Stimulated activated effector memory CD8-positive, alpha-beta T cell treated with anti-CD3 and anti-CD28 coated beads, Interleukin-12 subunit alpha, Interleukin-12 subunit beta, amount 100 ng/mL, for 72 hours (primary cell): ENCODE data around the gene TENM4.

Experiments
- ATAC-seq: fragments of 150-1000 bp; cut with Tn5 transposase; 2 replicates; pipeline ENCODE4 v1.10.0; 2021
- DNase-seq, 2 donors: peaks; one replicate each; pipeline ENCODE4 v3.0.0; 2021 to 2022; ENCODE audit warnings: low spot score in 2 of 2
- H3K27ac Mint-ChIP-seq: one replicate; pipeline ENCODE4 v1.8.0; 2022; ENCODE audit warnings: mild to moderate bottlenecking, mixed read lengths
- H3K36me3 Mint-ChIP-seq: one replicate; pipeline ENCODE4 v1.8.0; 2022; ENCODE audit warnings: mild to moderate bottlenecking, mixed read lengths
- H3K4me1 Mint-ChIP-seq: one replicate; pipeline ENCODE4 v1.8.0; 2022; ENCODE audit warnings: mixed read lengths
- H3K4me3 Mint-ChIP-seq: one replicate; pipeline ENCODE4 v1.8.0; 2022; ENCODE audit warnings: mild to moderate bottlenecking, mixed read lengths
- H3K9me3 Mint-ChIP-seq: one replicate; pipeline ENCODE4 v1.8.0; 2022; ENCODE audit warnings: mixed read lengths

Gene TENM4

DNA sequence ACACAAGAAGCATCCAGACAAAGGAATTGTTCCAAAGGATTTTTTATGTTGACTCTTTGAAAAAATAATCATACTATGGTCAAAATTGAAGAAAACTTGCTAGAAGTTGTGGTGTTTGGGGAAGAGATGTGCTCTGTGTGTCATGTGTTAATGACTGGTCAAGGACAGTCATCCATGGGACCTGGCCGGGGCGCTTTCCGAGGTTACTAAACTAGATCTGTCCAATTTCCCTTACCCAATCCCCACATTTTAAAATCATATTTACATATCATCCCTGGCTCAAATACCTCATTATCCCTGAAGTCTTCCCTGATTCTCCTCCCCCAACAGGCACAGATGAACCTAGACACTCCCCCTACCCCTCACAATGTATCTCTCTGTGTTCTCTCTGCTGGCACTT is 289.4 kb downstream of the TENM4 start:
- Mint-ChIP-seq H3K4me3 (no peak overlapping the region), H3K9me3 (no peaks in the 10 kb centered on the region), H3K4me1 (no peaks in the 10 kb centered on the region), H3K27ac (no peak overlapping the region), H3K36me3 (no peaks in the 10 kb centered on the region)
- ATAC-seq (no peak), DNase-seq (no peak)

DNA sequence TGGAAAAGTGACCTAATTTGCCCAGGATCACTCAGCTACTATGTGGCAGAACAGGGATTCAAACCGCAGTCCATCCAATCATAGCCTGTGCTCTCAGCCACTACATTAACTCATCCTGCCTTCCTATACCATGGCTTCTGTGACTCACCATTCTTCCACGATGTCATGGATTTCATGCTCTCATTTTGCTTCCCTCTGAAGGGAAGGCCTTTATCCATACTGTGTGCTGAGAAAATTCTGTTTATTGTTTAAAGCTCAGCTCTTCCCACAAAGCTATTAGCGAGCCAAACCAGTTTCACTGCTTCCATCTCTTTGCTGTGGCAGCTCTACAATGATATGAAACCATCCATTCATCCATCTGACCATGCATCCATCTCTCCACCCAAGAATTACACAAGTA is 289.9 kb downstream of the TENM4 start:
- DNase-seq (no peak), ATAC-seq (no peak)
- Mint-ChIP-seq H3K9me3 (no peaks in the 10 kb centered on the region), H3K4me3 (no peak overlapping the region), H3K36me3 (no peaks in the 10 kb centered on the region), H3K4me1 (no peaks in the 10 kb centered on the region), H3K27ac (no peak overlapping the region)

DNA sequence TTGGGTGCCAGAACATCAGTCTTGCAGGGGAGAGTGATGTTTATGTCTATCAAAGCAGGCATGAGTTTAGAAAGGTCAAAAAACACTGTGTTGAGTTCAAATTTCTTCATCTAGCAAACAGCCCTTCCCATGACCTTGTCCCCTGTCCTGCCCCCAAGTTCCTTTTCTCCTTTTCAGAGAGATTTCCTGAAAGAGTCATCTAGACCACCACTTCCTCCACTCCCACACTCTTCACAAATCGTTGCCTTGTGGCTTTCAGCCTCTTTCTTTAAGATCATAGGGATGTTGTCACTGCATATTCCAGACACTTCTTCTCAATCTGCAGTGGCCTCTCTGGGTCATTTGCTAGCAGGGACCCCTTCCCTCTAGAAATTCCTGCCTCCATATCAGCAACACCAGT is 290.5 kb downstream of the TENM4 start:
- H3K4me3 Mint-ChIP-seq = no peak overlapping the region
- ATAC-seq (no peak), DNase-seq (no peak)
- no peaks in the 10 kb centered on the region for H3K9me3 Mint-ChIP-seq
- no peaks in the 10 kb centered on the region for H3K4me1 Mint-ChIP-seq
- H3K36me3 Mint-ChIP-seq = no peaks in the 10 kb centered on the region
- no peak overlapping the region for H3K27ac Mint-ChIP-seq

DNA sequence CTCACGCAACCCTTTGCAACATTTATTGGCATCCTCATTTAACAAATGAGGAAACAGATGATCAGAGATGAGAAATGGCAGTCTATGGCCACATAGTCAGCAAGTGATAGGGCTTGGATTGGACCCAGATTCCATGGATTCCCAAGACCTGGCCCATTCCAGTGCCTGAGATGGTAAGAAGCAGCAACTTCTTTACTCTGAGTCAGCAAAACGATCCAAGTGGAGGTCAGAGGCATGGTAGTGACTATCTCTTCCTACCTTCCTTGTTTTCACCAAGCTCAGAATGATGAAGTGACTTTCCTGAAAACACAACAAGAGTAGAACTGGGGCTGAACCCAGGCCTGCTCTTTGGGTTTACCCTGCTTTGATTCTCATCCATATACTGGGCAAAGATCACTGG is 293.1 kb downstream of the TENM4 start:
- no peak for DNase-seq
- no peak overlapping the region for H3K27ac Mint-ChIP-seq
- H3K4me1 Mint-ChIP-seq = no peaks in the 10 kb centered on the region
- H3K36me3 Mint-ChIP-seq = no peaks in the 10 kb centered on the region
- no peak overlapping the region for H3K4me3 Mint-ChIP-seq
- no peak for ATAC-seq
- H3K9me3 Mint-ChIP-seq = peaks cover 3% of the 10 kb centered on the region

DNA sequence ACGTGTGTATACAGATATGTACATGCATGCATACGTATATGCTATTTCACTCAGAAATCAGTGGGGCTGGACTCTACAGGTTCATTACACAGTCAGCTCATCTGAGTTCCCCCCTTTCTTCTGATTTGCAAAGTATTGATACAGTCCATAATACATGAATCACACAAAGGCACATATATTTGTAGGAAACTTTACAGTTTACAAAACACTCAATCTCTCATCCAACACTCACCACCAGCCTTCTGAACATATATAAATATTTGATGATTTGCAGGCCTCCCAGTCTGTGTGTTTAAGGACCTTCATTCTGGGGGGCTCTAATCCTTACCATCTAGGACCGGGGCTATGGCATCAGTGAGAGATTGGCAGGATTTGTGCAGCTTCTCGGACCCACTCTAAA is 293.8 kb downstream of the TENM4 start:
- H3K4me3 Mint-ChIP-seq = no peak overlapping the region
- H3K4me1 Mint-ChIP-seq = no peaks in the 10 kb centered on the region
- no peak overlapping the region for H3K27ac Mint-ChIP-seq
- DNase-seq = no peak
- ATAC-seq = no peak
- no peaks in the 10 kb centered on the region for H3K36me3 Mint-ChIP-seq
- H3K9me3 Mint-ChIP-seq = peaks cover 11% of the 10 kb centered on the region

DNA sequence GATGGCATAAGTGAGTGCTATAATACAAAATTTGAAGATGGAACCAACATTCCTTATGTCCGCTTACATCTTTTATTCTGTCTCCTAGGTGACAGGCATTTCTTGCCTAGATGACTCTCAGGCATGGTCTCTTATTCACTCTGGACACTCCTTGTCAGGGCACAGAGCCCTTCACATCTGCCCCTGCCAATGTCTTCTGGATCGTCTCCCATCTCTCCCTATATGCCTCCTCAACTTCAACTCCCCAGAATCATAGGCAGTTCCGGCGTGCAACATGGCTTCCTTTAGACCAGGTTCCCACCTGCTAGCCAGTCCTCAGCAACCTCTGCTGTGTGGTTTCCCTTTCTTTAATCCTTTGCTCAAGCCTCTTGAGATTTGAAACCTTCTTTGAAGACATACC is 300.9 kb downstream of the TENM4 start:
- Mint-ChIP-seq H3K27ac (no peak overlapping the region), H3K4me1 (no peaks in the 10 kb centered on the region), H3K9me3 (peaks cover 13% of the 10 kb centered on the region), H3K4me3 (no peak overlapping the region), H3K36me3 (no peaks in the 10 kb centered on the region)
- ATAC-seq (no peak), DNase-seq (no peak)

DNA sequence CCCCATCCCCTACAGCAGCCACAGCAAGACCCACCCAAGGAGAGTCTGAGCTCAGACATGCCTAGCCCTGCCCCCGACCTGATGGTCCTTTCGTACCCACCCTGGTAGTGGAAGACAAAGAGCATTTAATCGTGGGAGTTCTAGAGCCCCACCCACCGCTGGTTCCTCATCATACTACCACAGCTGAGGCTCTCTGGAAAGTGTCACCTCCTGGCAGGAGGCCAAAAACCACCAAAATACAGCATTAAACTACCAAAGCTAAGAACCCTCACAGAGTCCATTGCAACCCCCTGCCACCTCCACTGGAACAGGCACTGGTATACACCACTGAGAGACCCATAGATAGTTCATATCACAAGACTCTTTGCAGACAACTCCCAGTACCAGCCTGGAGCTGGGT is 311.1 kb downstream of the TENM4 start:
- Mint-ChIP-seq H3K36me3 (no peaks in the 10 kb centered on the region), H3K4me3 (no peak overlapping the region), H3K9me3 (peaks cover 9% of the 10 kb centered on the region), H3K4me1 (no peaks in the 10 kb centered on the region), H3K27ac (no peak overlapping the region)
- DNase-seq = no peak
- no peak for ATAC-seq

DNA sequence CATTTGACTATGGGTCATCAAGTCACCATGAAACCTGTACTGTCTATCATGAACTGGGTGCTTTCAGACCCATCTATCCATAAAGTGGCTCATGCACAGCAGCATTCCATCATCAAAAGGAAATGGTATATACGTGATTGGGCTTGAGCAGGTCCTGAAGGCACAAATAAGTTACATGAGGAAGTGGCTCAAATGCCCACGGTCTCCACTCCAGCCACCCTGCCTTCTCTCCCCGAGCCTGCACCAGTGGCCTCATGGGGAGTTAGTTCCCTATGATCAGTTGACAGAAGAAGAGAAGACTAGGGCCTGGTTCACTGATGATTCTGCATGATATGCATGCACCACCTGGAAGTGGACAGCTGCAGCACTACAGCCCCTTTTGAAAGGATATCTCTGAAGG is 312.5 kb downstream of the TENM4 start:
- no peaks in the 10 kb centered on the region for H3K36me3 Mint-ChIP-seq
- H3K27ac Mint-ChIP-seq = no peak overlapping the region
- no peak for ATAC-seq
- peaks cover 9% of the 10 kb centered on the region for H3K9me3 Mint-ChIP-seq
- no peak overlapping the region for H3K4me3 Mint-ChIP-seq
- no peaks in the 10 kb centered on the region for H3K4me1 Mint-ChIP-seq
- DNase-seq = no peak

DNA sequence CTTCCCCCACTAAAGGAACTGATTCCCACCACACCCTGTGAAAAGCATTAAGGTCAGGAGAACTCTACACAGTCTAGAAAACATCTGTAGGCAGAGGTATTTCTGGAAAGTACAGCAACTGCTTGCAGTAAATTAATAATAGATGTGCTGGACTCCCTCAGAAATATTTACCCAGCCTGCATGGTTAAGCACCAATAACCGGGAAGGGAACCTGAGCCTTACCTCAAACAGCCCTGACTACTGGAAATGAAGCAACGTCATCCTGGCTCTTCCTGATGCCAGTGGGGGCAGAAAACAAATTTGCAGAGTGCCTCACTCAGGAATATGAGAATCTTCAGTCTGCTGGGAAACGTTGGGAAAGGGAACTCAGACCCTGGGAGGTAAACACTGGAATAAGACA is 318.1 kb downstream of the TENM4 start:
- peaks cover 6% of the 10 kb centered on the region for H3K9me3 Mint-ChIP-seq
- DNase-seq = no peak
- no peaks in the 10 kb centered on the region for H3K36me3 Mint-ChIP-seq
- no peaks in the 10 kb centered on the region for H3K4me1 Mint-ChIP-seq
- H3K4me3 Mint-ChIP-seq = no peak overlapping the region
- no peak for ATAC-seq
- H3K27ac Mint-ChIP-seq = no peak overlapping the region

DNA sequence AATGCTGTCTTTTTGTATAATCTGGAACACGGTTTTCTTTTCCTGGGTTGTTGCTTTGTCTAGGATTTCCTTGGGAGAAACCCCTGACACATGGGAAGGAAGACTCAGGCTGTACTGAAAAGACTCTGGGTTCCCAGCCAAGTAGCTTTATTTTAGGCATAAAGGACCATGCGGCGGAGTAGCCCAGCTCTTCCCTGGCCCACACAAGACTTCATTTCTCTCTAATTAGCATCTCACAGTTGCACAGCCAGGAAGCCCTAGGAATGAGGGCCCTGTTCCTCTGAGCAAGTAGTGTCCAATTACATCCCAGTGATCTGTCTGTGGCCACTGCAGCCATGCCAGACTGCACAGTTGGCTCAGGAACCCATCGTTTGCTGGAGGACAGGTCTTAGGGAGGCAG is 319.5 kb downstream of the TENM4 start:
- DNase-seq (no peak), ATAC-seq (no peak)
- no peak overlapping the region for H3K27ac Mint-ChIP-seq
- no peak overlapping the region for H3K4me3 Mint-ChIP-seq
- no peaks in the 10 kb centered on the region for H3K36me3 Mint-ChIP-seq
- no peaks in the 10 kb centered on the region for H3K4me1 Mint-ChIP-seq
- H3K9me3 Mint-ChIP-seq = peaks cover 6% of the 10 kb centered on the region

DNA sequence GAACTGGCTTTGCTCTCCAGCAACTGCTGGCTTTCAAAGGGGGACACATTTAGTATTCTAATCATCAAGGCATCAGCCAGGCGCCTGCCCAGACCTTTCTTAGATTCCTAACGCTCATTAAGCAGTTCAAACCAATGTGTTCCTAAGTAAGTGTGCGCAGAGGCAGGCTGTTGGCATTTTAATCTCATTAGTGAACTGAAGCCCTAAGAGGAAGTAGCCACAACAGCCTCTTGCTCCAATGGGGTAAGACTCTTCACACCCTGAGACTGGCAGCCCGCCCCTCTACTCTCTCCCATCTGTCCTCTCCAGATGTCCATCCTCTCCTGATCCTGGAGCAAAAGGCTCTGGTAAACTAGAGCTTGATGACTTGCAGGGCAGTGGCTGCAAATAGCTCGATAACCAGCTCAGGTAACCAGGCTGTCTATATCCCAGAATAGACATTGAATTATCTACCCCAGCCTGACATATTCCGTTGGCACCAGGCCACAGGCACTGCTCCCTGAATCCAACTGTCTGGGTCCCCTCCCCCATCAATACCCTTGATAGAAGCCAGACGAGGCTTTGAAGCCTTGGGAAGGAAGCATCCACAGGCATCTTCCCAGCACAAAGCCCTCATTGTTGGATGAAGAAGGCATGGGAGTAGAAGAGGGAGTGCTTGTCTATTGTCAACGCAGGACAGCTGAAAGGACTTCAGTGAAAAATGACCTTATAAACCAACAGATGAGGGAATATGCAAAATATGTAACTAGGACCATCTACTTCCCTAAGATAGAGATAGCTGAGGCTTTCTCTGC is 321.1 kb downstream of the TENM4 start:
- Mint-ChIP-seq H3K36me3 (no peaks in the 10 kb centered on the region), H3K4me3 (no peak overlapping the region), H3K27ac (no peak overlapping the region), H3K4me1 (no peaks in the 10 kb centered on the region), H3K9me3 (no peaks in the 10 kb centered on the region)
- no peak for DNase-seq
- no peak for ATAC-seq

DNA sequence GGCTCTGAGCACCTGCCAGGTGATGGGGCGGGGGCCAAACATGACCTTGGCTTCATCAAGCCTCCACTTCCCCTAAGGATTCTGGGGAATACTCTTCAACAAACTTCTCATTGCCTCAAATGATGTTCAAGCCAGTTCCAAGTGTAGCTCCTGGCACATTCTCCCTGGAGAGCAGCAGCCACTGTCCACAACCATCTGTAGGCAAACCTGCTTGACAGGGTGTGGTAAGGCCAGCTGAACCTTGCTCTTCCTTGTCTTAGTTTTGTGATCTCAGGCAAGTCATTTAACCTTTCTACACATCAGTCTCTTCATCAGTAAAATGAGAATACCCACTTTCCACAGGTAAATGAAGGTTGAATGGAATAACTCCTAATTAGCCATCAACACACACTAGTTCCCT is 323.3 kb downstream of the TENM4 start:
- H3K4me1 Mint-ChIP-seq = no peaks in the 10 kb centered on the region
- no peak overlapping the region for H3K4me3 Mint-ChIP-seq
- DNase-seq = no peak
- no peak overlapping the region for H3K27ac Mint-ChIP-seq
- no peak for ATAC-seq
- no peaks in the 10 kb centered on the region for H3K36me3 Mint-ChIP-seq
- H3K9me3 Mint-ChIP-seq = peaks cover 3% of the 10 kb centered on the region

DNA sequence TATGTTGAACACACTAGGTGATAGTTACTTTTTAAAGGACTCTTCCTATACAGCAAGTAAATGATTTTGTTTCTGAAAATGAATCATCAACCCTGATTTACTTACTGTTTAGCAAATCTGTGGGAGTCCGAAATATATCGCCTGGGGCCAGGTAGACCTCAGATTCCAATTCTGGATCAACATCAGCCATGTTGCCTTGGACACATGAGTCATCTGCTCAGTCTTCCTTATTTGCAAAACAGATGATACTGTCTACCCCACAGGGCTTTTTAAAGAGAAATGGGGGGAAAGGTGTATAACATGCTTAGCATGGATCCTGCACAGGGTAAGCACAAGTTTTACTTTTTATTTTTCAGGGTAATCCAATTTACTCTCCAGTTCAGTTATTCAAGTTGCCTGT is 324.2 kb downstream of the TENM4 start:
- Mint-ChIP-seq H3K27ac (no peak overlapping the region), H3K9me3 (peaks cover 5% of the 10 kb centered on the region), H3K36me3 (no peaks in the 10 kb centered on the region), H3K4me1 (no peaks in the 10 kb centered on the region), H3K4me3 (no peak overlapping the region)
- ATAC-seq = no peak
- no peak for DNase-seq

DNA sequence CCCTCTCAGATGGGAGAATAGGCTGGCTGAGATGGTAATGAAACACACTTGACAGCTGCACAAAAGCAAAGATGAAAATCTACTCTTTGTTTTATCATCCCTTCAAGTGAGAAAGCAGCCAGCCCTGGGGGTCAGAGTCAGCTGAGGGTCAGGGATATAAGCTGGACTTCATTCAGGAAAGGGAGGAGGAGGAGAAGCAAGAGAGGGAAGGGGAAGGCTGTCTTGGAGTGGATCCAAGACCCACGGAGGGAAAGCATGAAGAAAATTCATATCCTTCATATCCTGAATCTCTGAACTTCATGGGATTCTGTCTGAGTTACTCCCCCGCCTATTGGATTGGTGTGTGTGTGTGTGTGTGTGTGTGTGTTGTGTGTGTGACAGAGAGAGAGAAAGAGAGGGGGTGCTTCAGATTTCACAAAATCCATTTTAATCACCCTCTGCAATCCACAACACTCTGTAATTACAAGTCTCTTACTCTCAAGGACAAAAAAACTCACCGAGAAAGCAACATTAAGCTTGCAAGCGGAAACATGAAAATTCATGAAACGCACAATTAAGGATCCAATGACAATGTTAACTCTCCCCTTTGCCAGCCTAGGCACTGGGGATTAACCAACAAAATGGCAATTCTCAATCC is 327.7 kb downstream of the TENM4 start:
- H3K27ac Mint-ChIP-seq = no peak overlapping the region
- peaks cover 7% of the 10 kb centered on the region for H3K9me3 Mint-ChIP-seq
- ATAC-seq = no peak
- no peaks in the 10 kb centered on the region for H3K36me3 Mint-ChIP-seq
- DNase-seq = no peak
- no peaks in the 10 kb centered on the region for H3K4me1 Mint-ChIP-seq
- no peak overlapping the region for H3K4me3 Mint-ChIP-seq

DNA sequence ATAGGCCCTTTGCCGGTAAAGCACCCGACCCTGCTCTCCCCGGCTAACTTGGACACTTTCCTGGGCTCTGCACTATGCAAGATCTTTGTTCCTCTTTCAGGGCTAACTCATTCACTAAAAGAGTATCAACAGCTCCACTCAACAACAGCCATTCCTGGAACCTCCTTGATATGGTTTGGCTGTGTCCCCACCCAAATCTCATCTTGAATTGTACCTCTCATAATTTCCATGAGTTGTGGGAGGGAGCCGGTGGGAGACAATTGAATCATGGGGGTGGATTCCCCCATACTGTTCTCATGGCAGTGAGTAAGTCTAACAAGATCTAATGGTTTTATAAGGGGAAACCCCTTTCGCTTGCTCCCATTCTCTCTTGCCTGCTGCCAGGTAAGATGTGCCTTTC is 330.0 kb downstream of the TENM4 start:
- H3K27ac Mint-ChIP-seq = no peak overlapping the region

DNA sequence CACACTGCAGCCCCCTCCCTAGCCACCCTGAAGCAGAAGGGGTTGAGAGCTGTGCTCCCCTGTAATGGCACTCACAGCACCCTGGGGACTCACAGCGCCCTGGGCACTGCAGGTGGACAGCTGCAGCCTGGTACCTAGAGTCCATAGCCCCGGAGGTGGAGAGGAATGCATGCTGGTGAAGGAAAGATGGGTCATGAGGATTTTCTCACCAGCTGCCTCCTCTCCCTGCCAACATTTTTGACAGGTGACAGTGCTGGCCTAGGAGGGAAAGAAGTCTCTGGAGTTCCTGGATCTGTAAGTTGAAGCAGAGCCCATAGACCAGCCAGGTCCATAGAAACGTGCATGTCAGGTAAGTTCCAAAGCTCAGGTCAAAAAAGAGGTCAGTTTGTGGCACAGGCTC is 330.5 kb downstream of the TENM4 start:
- no peak for ATAC-seq
- H3K4me3 Mint-ChIP-seq = no peak overlapping the region
- DNase-seq = no peak

More for the DNA sequence above, 330.0 kb downstream of the TENM4 start:
- ATAC-seq (no peak), DNase-seq (no peak)
- H3K36me3 Mint-ChIP-seq = no peaks in the 10 kb centered on the region
- peaks cover 7% of the 10 kb centered on the region for H3K9me3 Mint-ChIP-seq
- H3K4me3 Mint-ChIP-seq = no peak overlapping the region
- no peaks in the 10 kb centered on the region for H3K4me1 Mint-ChIP-seq

More for the DNA sequence above, 330.5 kb downstream of the TENM4 start:
- Mint-ChIP-seq H3K9me3 (peaks cover 7% of the 10 kb centered on the region), H3K36me3 (no peaks in the 10 kb centered on the region), H3K27ac (no peak overlapping the region), H3K4me1 (no peaks in the 10 kb centered on the region)
